ENCODE data around the gene RFX8. TPM values are rescaled to one million over a fixed set of nuclear protein-coding genes. Genes with fewer than 3 reads are reported as not detected.

Gene RFX8
- total RNA-seq, 6 donors from 2014 or later = 0.24 to 21.0 (median 0.80) TPM; not detected in 2

- H3K9me3 ChIP-seq = no peaks in the 10 kb centered on the region
- H3K27me3 ChIP-seq = peaks cover 0 to 30% (median 16%) of the 10 kb centered on the region in 4 donors
- 11 to 21% methylated on average over 6 to 20 of the region's 45 CpGs for WGBS, 2 donors
- peak overlapping the region in 3 of 4 donors; percentile 41 to 55 (median 48) for H3K4me3 ChIP-seq
- H3K4me1 ChIP-seq = peaks cover 12 to 18% (median 14%) of the 10 kb centered on the region in 4 donors
- no peak overlapping the region for H3K27ac ChIP-seq
- TF ChIP-seq CTCF (IDR thresholded peaks at IDR 0.05) (no peak), POLR2A (IDR thresholded peaks at IDR 0.05) (no peak), EP300 (IDR thresholded peaks at IDR 0.05) (no peak), POLR2AphosphoS5 (IDR thresholded peaks at IDR 0.05) (no peak)
- peak in 1 of 2 donors; percentile 87 for DNase-seq
- no peaks in the 10 kb centered on the region for H3K36me3 ChIP-seq
- peak; percentile 51 to 52 for ATAC-seq (ENCODE audit: low FRiP score in 2 of 2)
These were observed 88.2 kb downstream of the RFX8 start for GRCh38 chr2:101386599-101387150.

GRCh38 chr2:101383016-101383541, 91.8 kb downstream of the RFX8 start:
- Histone ChIP-seq H3K36me3 (no peaks in the 10 kb centered on the region), H3K9me3 (no peaks in the 10 kb centered on the region), H3K27ac (no peak overlapping the region), H3K4me3 (no peak overlapping the region), H3K27me3 (peaks cover 0 to 24% (median 14%) of the 10 kb centered on the region in 4 donors), H3K4me1 (peaks cover 12 to 18% (median 14%) of the 10 kb centered on the region in 4 donors)
- TF ChIP-seq CTCF (IDR thresholded peaks at IDR 0.05) = no peak
- TF ChIP-seq POLR2A (IDR thresholded peaks at IDR 0.05) = no peak
- no peak for TF ChIP-seq POLR2AphosphoS5 (IDR thresholded peaks at IDR 0.05)
- no peak for TF ChIP-seq EP300 (IDR thresholded peaks at IDR 0.05)
- 62 to 77% methylated on average over 6 to 7 of the region's 7 CpGs for WGBS, 2 donors
- no peak for DNase-seq
- no peak for ATAC-seq (ENCODE audit: low FRiP score in 2 of 2)

- no peak for ATAC-seq (ENCODE audit: low FRiP score in 2 of 2)
- Histone ChIP-seq H3K27me3 (peaks cover 0 to 19% (median 10%) of the 10 kb centered on the region in 4 donors), H3K27ac (no peak overlapping the region), H3K36me3 (no peaks in the 10 kb centered on the region), H3K4me1 (peaks cover 8 to 14% (median 11%) of the 10 kb centered on the region in 4 donors), H3K9me3 (no peaks in the 10 kb centered on the region), H3K4me3 (no peak overlapping the region)
- no peak for DNase-seq
- 50 to 75% methylated on average over 2 of the region's 2 CpGs for WGBS, 2 donors
- TF ChIP-seq CTCF (IDR thresholded peaks at IDR 0.05) (no peak), POLR2A (IDR thresholded peaks at IDR 0.05) (no peak), POLR2AphosphoS5 (IDR thresholded peaks at IDR 0.05) (no peak), EP300 (IDR thresholded peaks at IDR 0.05) (no peak)
These were observed 92.5 kb downstream of the RFX8 start for GRCh38 chr2:101382442-101382841.

GRCh38 chr2:101380376-101380775, 94.5 kb downstream of the RFX8 start:
- TF ChIP-seq POLR2AphosphoS5 (IDR thresholded peaks at IDR 0.05) = no peak
- TF ChIP-seq EP300 (IDR thresholded peaks at IDR 0.05) = no peak
- no peak for TF ChIP-seq CTCF (IDR thresholded peaks at IDR 0.05)
- TF ChIP-seq POLR2A (IDR thresholded peaks at IDR 0.05) = no peak
- WGBS, 2 donors = 74 to 88% methylated on average over 6 to 11 of the region's 11 CpGs
- H3K27me3 ChIP-seq = peaks cover 0 to 4% (median 0%) of the 10 kb centered on the region in 4 donors
- no peak overlapping the region for H3K4me3 ChIP-seq
- H3K36me3 ChIP-seq = no peaks in the 10 kb centered on the region
- H3K9me3 ChIP-seq = no peaks in the 10 kb centered on the region
- no peaks in the 10 kb centered on the region for H3K4me1 ChIP-seq
- ATAC-seq (ENCODE audit: low FRiP score in 2 of 2) (peak in 1 of 2 donors; percentile 84), DNase-seq (peak; percentile 27 to 42)
- H3K27ac ChIP-seq = no peak overlapping the region

GRCh38 chr2:101379091-101379490, 95.8 kb downstream of the RFX8 start:
- ATAC-seq (ENCODE audit: low FRiP score in 2 of 2) (no peak), DNase-seq (no peak)
- Histone ChIP-seq H3K4me3 (no peak overlapping the region), H3K36me3 (no peaks in the 10 kb centered on the region), H3K4me1 (no peaks in the 10 kb centered on the region), H3K27ac (no peak overlapping the region), H3K27me3 (no peaks in the 10 kb centered on the region), H3K9me3 (no peaks in the 10 kb centered on the region)
- no peak for TF ChIP-seq POLR2AphosphoS5 (IDR thresholded peaks at IDR 0.05)
- no peak for TF ChIP-seq EP300 (IDR thresholded peaks at IDR 0.05)
- no peak for TF ChIP-seq POLR2A (IDR thresholded peaks at IDR 0.05)
- TF ChIP-seq CTCF (IDR thresholded peaks at IDR 0.05) = no peak
- WGBS, 2 donors = 82 to 83% methylated on average over 2 of the region's 2 CpGs
